GM19372 (cell line): ENCODE results near the gene UBA1.

Source experiments
- ATAC-seq: cut with Tn5 transposase; IDR thresholded peaks from one replicate; pipeline ENCODE4 v1.9.1; 2021; ENCODE audit warnings: mild to moderate bottlenecking, low read depth, moderate library complexity; ENCODE audit not compliant: unreplicated experiment

Gene UBA1

DNA sequence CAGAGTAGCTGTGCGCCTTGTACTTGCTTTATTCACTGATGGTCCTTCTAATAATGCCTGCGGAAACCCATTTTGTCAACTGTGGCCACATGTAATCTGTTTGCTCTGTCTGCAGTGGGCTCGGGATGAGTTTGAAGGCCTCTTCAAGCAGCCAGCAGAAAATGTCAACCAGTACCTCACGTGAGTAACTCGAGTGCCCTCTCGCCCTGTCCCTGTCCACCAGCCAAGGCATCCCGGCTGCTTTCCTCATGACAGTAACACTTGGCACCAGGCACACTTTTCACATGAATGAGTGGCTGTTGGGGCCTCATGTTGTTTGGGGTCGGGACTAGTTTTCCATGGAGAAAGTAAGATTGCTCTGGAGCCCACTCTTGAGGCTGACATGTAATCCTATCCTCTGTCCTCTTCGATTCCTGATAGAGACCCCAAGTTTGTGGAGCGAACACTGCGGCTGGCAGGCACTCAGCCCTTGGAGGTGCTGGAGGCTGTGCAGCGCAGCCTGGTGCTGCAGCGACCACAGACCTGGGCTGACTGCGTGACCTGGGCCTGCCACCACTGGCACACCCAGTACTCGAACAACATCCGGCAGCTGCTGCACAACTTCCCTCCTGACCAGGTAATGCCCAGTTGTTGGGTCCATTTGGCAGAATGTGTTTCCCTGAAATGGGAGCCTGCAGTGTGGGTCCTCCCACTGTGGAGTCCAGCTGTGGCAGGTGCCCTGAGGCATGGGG lies 16.0 kb downstream of the UBA1 start:
- ATAC-seq = no peak

DNA sequence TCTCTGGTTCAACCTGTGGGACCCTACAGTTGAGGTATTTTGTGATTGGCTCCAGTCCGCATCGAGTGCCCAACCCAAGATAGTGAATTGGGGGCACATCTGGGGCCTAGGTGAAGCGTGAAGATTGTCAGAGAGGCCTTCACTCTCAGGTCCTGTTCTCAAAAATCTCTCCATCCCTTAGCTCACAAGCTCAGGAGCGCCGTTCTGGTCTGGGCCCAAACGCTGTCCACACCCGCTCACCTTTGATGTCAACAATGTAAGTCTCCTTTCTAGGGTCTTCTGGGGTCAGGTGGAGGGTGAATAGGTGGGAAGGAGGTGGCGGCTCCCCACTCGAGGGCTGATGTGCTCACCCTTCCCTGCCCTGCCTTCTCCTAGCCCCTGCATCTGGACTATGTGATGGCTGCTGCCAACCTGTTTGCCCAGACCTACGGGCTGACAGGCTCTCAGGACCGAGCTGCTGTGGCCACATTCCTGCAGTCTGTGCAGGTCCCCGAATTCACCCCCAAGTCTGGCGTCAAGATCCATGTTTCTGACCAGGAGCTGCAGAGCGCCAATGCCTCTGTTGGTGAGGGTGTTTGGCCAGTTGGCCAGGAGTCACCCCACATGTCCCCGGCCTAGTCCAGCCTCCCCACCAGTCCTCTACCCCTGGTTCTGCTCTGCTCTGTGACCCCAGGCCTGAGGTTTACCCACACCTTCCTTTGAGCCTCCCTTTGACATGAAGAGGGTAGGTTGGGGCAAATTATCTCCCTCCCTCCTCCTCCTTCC lies 17.2 kb downstream of the UBA1 start:
- no peak for ATAC-seq

DNA sequence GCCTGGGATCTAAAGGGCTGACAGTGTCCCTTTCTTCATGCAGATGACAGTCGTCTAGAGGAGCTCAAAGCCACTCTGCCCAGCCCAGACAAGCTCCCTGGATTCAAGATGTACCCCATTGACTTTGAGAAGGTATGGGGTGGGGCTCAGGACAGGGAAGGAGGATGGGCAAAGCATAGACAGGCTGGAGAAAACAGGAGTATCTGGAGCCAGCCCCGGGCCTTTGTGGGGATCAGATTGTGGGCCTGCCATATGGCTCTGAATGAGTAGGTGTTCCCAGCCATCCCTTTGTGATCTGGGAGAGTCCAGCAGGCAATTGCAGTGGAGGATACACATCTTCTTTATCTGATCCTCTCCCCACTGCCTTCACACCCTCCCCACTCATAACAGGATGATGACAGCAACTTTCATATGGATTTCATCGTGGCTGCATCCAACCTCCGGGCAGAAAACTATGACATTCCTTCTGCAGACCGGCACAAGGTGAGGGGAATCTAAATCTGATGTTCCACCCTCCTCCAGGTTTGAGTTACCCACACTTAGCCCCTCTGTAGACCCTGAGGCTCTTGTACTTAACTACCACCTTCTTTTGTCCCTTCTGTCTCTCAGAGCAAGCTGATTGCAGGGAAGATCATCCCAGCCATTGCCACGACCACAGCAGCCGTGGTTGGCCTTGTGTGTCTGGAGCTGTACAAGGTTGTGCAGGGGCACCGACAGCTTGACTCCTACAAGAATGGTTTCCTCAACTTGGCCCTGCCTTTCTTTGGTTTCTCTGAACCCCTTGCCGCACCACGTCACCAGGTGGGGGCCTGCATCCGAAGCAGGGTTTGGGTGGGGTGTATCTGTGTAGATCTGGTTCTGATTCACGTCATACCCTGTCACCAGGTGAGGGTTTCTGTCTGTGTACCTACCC lies 19.0 kb downstream of the UBA1 start:
- no peak for ATAC-seq

DNA sequence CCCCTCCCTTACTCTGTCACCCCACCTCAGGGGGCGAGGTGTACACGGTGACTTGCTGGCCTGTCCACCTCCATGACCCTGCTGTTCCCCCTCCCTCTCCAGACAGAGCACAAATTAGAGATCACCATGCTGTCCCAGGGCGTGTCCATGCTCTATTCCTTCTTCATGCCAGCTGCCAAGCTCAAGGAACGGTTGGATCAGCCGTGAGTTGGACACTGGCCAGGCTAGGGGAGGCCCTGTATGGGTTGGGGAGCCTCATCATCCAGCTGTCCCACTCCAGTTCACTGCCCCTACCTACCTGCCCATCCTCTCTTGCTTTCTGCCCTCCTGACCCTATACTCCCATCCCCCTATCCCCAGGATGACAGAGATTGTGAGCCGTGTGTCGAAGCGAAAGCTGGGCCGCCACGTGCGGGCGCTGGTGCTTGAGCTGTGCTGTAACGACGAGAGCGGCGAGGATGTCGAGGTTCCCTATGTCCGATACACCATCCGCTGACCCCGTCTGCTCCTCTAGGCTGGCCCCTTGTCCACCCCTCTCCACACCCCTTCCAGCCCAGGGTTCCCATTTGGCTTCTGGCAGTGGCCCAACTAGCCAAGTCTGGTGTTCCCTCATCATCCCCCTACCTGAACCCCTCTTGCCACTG lies 20.9 kb downstream of the UBA1 start:
- ATAC-seq = no peak

DNA sequence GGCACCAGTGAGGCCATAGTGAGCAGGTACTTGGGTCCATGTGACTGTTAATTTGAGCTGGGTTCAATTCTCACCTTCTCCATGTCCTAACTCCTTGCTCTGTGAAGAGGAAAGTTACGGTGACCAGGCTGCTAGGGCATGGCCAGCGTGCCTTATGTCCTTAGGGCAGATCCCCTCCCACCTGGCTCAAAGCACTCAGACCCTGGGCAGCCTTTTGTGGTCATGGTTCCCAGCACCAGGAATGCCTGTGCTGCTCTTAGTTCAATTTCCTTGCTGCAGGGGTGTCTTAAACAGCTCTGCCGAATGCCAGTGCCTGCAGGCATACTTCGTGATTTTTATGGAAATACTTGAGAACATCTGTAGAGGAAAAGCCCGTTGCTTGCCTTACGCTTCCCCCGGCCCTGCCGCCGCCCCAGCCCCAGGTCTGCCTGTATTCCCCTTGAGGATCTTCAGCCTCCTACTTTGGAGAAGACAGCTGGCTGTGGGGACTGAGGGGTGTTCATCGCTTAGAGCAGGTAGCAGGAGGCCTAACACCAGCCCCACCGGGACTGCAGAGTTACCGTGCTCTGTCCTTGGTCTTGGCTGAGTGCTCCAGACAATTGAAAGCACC lies 21.8 kb downstream of the UBA1 start:
- ATAC-seq = no peak

DNA sequence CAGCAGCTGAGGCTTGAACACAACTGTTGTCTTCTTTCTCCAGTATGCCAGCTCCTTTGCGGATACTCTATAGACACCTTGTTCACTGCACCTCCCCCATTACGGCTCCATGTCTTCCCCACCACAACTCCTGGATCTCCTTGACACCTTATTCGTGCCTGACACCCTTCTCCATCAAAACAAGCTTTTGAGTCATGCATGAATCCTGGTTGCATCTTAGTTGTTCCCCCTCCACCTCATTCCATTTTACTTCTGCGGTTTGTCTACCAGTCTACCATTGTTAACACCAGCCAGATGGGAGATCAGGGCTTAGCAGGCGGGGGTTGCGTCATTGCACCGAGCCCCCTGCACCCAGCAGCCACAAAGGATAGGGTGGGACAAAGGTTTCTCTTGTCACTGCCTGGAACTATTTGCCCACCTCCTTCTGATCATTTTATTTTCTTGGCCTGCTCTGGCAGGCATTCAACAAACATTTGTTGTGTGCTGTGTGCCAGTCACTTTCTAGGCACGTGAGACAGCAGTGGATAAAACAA lies 22.8 kb downstream of the UBA1 start:
- ATAC-seq = no peak

DNA sequence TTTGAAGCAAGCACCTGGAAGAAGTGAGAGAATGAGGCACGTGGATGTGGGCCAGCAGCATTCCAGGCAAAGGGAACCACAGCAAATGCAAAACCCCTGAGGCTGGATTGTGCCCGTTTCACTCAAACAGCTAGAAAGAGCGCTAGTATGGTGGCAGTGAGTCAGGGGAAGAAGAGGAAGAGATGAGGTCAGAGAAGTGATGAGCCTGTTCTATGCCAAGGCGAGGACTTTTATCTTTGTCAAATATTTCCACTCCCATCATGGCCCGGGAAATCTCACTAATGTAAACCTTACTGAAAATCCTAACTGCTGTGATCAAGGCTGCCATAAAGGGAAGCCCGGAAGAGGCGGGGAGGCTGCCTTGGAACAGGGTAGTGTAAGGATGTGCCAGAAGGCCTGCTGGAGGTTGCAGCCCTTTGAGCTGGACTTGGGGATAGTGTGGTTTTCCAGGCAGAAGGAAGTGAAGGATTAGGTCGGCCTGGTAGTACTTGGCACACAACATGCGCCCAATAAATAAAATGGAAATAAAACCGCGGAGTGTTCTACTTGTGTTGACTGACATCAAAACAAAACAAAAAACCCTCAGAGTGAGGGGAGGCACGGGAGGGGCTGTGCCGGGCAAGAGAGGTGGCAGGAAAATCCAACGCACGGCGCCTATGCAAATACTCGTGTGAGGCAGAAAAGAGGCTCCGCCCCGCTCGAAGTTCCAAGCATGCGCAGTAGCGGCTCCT lies 23.7 kb downstream of the UBA1 start:
- no peak for ATAC-seq

DNA sequence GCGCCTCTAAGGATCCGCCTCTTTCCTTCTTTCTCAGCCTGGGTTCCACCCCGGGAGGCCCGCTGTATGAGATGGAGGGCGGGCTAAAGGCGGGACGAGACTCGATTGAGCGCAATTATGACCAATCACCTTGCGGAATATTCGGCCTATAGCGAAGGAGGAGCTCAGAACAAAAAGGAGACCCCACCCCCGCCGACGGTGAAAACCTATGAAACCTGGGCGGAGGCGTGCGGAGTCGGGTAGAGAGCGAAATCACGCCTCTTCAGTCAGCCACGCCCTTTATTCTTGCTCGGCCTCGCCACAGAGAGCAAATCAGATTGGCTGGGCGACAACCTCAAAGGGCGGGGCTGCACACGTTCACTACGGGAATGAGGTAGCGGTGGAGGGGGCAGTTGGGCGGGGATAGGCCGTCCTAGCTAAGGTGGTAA lies 24.2 kb downstream of the UBA1 start:
- peak; percentile 83 for ATAC-seq

DNA sequence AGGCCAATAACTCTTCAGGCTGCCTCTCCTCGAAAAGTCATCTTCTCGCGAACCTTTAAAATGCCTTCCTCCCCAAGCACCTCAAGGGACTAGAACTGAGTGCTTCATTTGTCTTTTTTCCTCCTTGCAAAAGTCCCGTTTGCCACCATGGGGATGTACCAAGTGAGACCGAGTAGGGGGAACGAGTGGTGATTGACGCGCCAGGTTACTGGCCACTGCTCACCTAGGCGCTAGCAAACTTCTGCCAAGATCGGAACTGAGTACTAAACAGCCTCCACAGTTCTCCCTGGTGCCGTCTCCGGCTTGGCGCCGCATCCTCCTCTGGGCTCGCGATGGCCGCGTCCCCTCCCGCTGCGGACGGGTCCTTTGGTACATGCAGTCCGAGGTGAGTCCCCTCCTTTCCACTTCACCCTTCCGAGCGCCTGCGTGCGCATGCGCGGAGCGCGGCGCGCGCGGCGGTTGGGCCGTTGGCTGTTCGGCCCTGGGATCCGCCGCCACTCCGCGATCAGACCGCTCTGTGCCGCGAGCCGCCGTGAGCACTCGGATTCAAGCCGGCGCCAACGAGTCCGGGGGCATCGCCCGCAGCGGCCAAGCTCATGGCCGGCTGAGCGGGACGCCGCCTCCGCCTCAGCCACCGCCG lies 24.8 kb downstream of the UBA1 start, which contains the start of gene CDK16:
Gene CDK16, plus strand, starts transcription at position 402 of the 640 bp plus-strand sequence. CDS start 4,877 bp downstream, outside the sequence.
- peak; percentile 32 for ATAC-seq

DNA sequence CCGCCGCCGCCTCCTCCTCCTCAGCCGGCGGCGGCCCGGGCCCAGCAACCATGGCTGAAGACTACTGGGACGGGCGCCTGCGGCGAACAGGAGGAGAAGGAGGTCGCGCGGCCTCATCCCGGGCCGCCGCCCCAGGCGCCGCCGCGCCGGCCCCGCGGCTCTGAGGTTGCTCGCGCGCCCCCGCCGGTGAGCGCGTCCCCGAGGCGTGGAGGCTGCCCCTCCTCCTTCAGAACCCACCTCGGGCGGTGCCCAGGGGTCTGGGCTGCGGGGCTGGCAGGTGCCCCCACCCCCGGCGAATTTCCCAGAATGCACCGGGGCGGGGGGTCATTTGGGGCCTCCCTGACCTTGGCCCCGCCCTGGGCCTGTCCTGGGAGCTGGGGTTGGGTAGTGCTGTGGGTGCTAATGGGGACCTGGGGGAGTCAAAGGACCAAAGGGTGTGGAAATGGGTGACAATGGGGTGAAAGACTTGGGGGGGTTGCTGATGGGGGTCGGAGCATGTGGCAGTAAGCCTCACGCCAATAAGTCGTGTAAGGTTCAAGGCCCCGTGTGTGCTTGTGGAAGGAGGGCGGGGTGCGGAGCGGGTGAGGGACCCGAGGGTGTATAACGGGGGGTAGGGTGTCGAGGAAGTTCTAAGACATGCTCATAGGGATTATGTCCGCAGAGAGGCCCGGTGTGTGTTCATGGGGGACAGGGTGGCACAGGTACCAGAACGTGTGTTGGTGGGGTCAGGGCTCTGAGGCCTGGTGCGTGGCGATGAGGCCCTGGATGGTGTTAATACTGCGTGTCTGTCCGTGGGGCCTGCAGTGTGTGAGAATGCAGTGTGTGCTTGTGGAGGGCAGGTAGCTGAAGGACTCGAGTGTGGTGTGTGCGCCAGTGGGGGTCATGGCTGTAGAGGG lies 25.5 kb downstream of the UBA1 start:
- ATAC-seq = no peak

DNA sequence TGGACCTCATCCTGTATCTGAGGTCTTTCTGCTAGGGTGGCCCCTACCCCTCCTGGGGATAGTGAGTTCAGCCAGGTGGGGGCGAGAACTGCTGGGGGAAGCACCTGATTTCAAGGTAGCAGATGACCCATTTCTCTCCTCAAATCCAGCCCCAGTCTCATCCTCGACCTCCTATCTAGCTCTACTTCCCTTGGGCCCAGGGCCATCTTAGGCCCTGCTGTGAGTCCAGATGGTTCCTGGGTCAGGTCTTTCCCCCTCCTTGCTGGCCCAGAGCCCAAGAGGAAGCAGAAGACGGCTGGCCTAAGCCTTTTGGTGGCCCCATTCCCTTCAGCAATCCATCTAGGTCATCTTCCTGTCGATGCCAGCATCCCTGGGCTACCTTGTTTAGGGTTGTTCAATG lies 28.1 kb downstream of the UBA1 start:
- no peak for ATAC-seq

DNA sequence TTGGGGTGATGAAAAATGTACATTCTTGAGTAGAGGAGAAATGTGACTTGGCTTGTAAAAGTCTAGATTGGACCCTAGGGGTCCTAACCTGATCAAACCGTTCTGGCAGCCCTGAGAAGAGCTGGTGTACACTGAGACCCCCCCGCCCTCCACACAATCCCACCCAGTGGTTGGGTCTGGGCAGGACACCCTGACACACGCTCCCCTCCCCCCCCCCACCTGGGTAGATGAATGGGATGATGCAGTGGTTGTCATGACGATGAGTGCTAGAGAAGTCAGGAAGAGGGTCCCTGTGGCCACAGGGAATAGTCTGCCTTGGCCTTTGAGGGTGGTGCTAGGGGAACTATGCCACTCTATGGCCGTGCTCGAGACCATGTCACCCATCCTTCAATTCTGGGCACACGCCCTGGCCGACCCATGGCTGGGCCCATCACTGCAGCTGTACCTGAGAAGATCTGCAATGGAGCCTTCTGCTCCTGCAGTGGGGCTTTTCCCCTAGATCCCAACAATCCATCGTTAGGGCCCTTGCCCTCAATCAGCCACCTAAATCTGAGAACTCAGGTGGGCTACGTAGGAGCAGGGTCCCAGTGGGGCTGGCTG lies 29.2 kb downstream of the UBA1 start:
- no peak for ATAC-seq

DNA sequence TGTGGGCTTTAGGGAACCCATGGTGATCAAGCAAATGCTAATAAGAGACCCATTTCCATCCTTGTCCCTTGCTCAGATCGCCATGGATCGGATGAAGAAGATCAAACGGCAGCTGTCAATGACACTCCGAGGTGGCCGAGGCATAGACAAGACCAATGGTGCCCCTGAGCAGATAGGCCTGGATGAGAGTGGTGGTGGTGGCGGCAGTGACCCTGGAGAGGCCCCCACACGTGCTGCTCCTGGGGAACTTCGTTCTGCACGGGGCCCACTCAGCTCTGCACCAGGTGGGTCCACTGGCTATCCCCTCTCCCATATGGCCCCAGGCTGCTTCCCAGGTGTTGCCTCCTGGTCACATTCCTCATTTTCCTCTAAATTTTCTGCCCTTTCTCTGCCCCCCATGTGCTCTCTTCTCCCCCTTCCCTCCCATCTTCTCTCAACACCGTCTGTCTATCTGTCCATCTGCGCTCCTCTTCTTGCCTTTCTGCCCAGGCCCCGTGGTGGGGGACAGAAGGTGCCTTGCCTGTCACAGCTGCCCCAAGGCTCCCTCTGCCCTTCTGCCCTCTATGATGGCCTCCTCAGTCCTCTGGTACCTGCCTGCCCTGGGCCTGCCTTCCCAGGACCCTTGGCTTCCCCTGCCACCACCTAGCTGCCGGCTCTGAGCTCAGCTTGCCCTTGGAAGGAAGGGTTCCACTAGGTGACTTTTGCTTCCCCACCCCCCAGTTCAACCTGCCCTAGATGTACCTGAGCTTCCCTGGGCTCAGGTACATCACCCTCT lies 30.0 kb downstream of the UBA1 start:
- ATAC-seq = no peak

DNA sequence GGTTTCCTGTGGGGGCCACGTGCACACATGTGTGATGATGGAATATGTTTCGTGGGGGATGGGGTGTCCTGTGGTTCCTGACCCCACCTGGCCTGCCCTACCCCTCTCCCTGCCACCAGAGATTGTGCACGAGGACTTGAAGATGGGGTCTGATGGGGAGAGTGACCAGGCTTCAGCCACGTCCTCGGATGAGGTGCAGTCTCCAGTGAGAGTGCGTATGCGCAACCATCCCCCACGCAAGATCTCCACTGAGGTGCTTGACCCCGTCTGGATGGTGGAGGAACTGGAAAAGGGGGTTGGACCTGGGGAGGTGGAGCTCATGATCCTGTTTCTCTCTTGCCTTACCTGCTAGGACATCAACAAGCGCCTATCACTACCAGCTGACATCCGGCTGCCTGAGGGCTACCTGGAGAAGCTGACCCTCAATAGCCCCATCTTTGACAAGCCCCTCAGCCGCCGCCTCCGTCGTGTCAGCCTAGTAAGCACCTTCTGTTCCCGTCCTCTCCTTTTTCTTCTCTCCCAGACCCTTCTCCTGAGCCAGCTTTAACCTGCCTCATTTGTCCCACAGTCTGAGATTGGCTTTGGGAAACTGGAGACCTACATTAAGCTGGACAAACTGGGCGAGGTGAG lies 30.8 kb downstream of the UBA1 start:
- ATAC-seq = no peak

DNA sequence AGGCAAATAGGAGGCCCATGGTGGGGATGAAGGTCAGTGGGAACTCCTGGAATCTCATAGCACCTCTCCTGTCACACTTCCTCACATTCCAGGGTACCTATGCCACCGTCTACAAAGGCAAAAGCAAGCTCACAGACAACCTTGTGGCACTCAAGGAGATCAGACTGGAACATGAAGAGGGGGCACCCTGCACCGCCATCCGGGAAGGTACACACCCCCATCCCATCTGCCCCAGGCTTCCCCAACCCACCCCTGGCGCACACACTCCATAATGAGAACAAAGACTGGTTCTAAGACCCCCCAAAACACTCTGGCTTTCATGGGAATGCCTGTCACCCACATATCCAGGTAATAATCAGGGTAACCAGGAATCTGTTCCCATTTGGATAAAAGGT lies 31.3 kb downstream of the UBA1 start:
- no peak for ATAC-seq

DNA sequence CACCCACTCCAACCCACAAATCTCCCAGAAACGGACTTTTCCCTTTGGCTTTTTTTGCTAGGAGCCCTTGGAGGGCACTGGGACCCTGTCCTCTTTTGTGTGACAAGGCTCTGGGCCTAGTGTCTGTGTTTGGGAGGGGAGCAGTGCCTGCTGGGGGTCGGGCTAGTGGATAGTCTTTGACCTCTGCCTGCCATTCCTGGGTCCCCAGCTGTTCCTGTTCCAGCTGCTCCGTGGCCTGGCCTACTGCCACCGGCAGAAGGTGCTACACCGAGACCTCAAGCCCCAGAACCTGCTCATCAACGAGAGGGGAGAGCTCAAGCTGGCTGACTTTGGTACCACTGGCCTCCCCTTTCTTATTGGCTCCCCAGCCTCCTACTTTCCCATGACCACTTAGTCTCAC lies 32.4 kb downstream of the UBA1 start:
- ATAC-seq = no peak
